ENCODE results near the gene RHOF.

DNA sequence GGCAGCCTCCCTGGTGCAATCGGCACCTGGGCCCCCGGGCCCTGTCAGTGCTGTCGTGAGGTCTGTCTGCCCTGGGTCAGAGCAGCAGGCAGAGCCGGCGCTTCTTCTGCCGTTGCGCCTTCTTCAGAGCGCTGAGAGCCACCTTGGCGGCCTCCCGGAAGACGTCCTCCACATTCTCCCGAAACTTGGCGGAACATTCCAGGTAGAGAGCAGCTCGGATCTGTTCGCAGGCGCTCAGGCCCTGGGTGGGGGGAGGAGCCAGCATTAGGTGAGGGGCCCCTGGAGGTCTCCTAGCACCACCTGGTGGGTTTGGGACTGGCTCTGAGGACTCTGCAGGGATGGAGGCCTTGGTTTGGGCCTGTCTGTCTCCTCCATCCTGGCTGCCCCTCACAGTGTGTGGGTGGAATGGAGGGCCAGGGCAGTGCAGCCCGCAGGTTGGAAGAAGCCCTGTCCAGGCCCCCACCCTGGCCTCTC lies 14.0 kb downstream of the RHOF start:
- TF ChIP-seq, protein P1, sequence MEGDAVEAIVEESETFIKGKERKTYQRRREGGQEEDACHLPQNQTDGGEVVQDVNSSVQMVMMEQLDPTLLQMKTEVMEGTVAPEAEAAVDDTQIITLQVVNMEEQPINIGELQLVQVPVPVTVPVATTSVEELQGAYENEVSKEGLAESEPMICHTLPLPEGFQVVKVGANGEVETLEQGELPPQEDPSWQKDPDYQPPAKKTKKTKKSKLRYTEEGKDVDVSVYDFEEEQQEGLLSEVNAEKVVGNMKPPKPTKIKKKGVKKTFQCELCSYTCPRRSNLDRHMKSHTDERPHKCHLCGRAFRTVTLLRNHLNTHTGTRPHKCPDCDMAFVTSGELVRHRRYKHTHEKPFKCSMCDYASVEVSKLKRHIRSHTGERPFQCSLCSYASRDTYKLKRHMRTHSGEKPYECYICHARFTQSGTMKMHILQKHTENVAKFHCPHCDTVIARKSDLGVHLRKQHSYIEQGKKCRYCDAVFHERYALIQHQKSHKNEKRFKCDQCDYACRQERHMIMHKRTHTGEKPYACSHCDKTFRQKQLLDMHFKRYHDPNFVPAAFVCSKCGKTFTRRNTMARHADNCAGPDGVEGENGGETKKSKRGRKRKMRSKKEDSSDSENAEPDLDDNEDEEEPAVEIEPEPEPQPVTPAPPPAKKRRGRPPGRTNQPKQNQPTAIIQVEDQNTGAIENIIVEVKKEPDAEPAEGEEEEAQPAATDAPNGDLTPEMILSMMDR (conservative IDR thresholded peaks at IDR 0.05; ENCODE audit: low read depth, low read length) = no peak
- TF ChIP-seq EZH2phosphoT487 (IDR thresholded peaks at IDR 0.05; ENCODE audit: borderline replicate concordance, low read length) (no peak), EZH2 (IDR thresholded peaks at IDR 0.05; ENCODE audit: low read length, unreplicated experiment) (no peak)

All from PC-3 (cell line).